ENCODE results near the gene ABCA2.
"Not testable (repeated sequence)": the region's sequence is repeated elsewhere in the genome, so short reads cannot be mapped to it uniquely, and the experiment has no call there.

The ABCA2 gene

GRCh38 chr9:137044502-137045177, 16.6 kb upstream of the ABCA2 start:
- DNase-seq (ENCODE audit: low read depth): no peak

- no peak for DNase-seq (ENCODE audit: low read depth)
Measured at GRCh38 chr9:137044037-137044436, 16.0 kb upstream of the ABCA2 start.

GRCh38 chr9:137042751-137043727, 15.0 kb upstream of the ABCA2 start:
- DNase-seq (ENCODE audit: low read depth): no peak

- DNase-seq (ENCODE audit: low read depth): no peak
Measured at GRCh38 chr9:137041124-137041523, 13.1 kb upstream of the ABCA2 start.

- DNase-seq (ENCODE audit: low read depth): no peak
Measured at GRCh38 chr9:137040568-137040967, 12.5 kb upstream of the ABCA2 start.

- no peak for DNase-seq (ENCODE audit: low read depth)
Measured at GRCh38 chr9:137039611-137040366, 11.8 kb upstream of the ABCA2 start.

GRCh38 chr9:137038916-137039315, 10.9 kb upstream of the ABCA2 start:
- no peak for DNase-seq (ENCODE audit: low read depth)

- no peak for DNase-seq (ENCODE audit: low read depth)
Measured at GRCh38 chr9:137037483-137037882, 9.4 kb upstream of the ABCA2 start.

- no peak for DNase-seq (ENCODE audit: low read depth)
Measured at GRCh38 chr9:137037035-137037434, 9.0 kb upstream of the ABCA2 start.

- DNase-seq (ENCODE audit: low read depth): no peak
Measured at GRCh38 chr9:137035937-137036336, 7.9 kb upstream of the ABCA2 start.

- DNase-seq (ENCODE audit: low read depth): no peak
Measured at GRCh38 chr9:137035507-137035834, 7.4 kb upstream of the ABCA2 start.

GRCh38 chr9:137034709-137035506, 6.9 kb upstream of the ABCA2 start:
- DNase-seq (ENCODE audit: low read depth): peak; percentile 81

GRCh38 chr9:137034039-137034708, 6.1 kb upstream of the ABCA2 start:
- no peak for DNase-seq (ENCODE audit: low read depth)

- DNase-seq (ENCODE audit: low read depth): not testable (repeated sequence)
Measured at GRCh38 chr9:137033481-137033880, 5.4 kb upstream of the ABCA2 start.

- no peak for DNase-seq (ENCODE audit: low read depth)
Measured at GRCh38 chr9:137032858-137033257, 4.8 kb upstream of the ABCA2 start.

- DNase-seq (ENCODE audit: low read depth): no peak
Measured at GRCh38 chr9:137031904-137032640, 4.0 kb upstream of the ABCA2 start, which contains the start of gene FUT7. Gene FUT7 (minus strand): TSS chr9:137032088. CDS start chr9:137031991, 97 bp downstream.

GRCh38 chr9:137030538-137031527, 2.8 kb upstream of the ABCA2 start:
- DNase-seq (ENCODE audit: low read depth): peak; percentile 17

GRCh38 chr9:137030006-137030405, 2.0 kb upstream of the ABCA2 start:
- no peak for DNase-seq (ENCODE audit: low read depth)

All from activated T-cell treated with anti-CD3 and anti-CD28 coated beads for 1 hour (primary cell).